ENCODE measurements around the gene CEBPZOS. TPM values are rescaled to one million over a fixed set of nuclear protein-coding genes. Genes with fewer than 3 reads are reported as not detected.

Gene CEBPZOS
- total and polyA plus RNA-seq, 4 donors = 9.1 to 22.9 (median 13.5) TPM

GRCh38 chr2:37228788-37229187 is 32.5 kb downstream of the CEBPZOS start:
- no peak for TF ChIP-seq ATF3 (IDR thresholded peaks at IDR 0.05)
- no peak for TF ChIP-seq HNF4A (conservative IDR thresholded peaks at IDR 0.05)
- no peak for TF ChIP-seq YY1 (IDR thresholded peaks at IDR 0.05)
- TF ChIP-seq GABPA (IDR thresholded peaks at IDR 0.05 in 1 of 2, conservative IDR thresholded peaks at IDR 0.05 in 1 of 2) = no peak
- no peak for TF ChIP-seq FOXA2 (IDR thresholded peaks at IDR 0.05)
- TF ChIP-seq, protein P1, sequence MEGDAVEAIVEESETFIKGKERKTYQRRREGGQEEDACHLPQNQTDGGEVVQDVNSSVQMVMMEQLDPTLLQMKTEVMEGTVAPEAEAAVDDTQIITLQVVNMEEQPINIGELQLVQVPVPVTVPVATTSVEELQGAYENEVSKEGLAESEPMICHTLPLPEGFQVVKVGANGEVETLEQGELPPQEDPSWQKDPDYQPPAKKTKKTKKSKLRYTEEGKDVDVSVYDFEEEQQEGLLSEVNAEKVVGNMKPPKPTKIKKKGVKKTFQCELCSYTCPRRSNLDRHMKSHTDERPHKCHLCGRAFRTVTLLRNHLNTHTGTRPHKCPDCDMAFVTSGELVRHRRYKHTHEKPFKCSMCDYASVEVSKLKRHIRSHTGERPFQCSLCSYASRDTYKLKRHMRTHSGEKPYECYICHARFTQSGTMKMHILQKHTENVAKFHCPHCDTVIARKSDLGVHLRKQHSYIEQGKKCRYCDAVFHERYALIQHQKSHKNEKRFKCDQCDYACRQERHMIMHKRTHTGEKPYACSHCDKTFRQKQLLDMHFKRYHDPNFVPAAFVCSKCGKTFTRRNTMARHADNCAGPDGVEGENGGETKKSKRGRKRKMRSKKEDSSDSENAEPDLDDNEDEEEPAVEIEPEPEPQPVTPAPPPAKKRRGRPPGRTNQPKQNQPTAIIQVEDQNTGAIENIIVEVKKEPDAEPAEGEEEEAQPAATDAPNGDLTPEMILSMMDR (IDR thresholded peaks at IDR 0.05; ENCODE audit: low read depth, low read length, missing input control) = no peak
- TF ChIP-seq, protein P2, sequence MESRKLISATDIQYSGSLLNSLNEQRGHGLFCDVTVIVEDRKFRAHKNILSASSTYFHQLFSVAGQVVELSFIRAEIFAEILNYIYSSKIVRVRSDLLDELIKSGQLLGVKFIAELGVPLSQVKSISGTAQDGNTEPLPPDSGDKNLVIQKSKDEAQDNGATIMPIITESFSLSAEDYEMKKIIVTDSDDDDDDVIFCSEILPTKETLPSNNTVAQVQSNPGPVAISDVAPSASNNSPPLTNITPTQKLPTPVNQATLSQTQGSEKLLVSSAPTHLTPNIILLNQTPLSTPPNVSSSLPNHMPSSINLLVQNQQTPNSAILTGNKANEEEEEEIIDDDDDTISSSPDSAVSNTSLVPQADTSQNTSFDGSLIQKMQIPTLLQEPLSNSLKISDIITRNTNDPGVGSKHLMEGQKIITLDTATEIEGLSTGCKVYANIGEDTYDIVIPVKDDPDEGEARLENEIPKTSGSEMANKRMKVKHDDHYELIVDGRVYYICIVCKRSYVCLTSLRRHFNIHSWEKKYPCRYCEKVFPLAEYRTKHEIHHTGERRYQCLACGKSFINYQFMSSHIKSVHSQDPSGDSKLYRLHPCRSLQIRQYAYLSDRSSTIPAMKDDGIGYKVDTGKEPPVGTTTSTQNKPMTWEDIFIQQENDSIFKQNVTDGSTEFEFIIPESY (IDR thresholded peaks at IDR 0.05) = no peak
- no peak for TF ChIP-seq RXRA (IDR thresholded peaks at IDR 0.05)
- TF ChIP-seq FOXA1 (IDR thresholded peaks at IDR 0.05) = no peak
- no peak for TF ChIP-seq HNF4G (IDR thresholded peaks at IDR 0.05)
- H3K9ac ChIP-seq (ENCODE audit: low read depth in 1 of 2, low read length in 2 of 2) = no peak overlapping the region
- no peak for DNase-seq (ENCODE audit: low spot score)
- H3K4me3 ChIP-seq (ENCODE audit: low read depth in 1 of 3, low read length in 3 of 3) = no peak overlapping the region
- no peaks in the 10 kb centered on the region for H3K9me3 ChIP-seq (ENCODE audit: control insufficient read depth in 4 of 4, low read length in 3 of 4)
- H3K27me3 ChIP-seq (ENCODE audit: control insufficient read depth in 4 of 4, insufficient read depth in 4 of 4, low read length in 3 of 4) = no peaks in the 10 kb centered on the region
- H3K4me1 ChIP-seq (ENCODE audit: control insufficient read depth in 4 of 4, insufficient read depth in 4 of 4, low read length in 3 of 4) = peaks cover 14 to 29% (median 20%) of the 10 kb centered on the region in 4 donors
- H3K36me3 ChIP-seq (ENCODE audit: control insufficient read depth in 4 of 4, insufficient read depth in 3 of 4, low read depth in 1 of 4, low read length in 3 of 4) = peaks cover 0 to 18% (median 14%) of the 10 kb centered on the region in 4 donors
- no peak overlapping the region for H3K27ac ChIP-seq (ENCODE audit: low read depth in 1 of 2, low read length in 2 of 2)
- 98% methylated on average over 3 of the region's 3 CpGs for WGBS

DNA sequence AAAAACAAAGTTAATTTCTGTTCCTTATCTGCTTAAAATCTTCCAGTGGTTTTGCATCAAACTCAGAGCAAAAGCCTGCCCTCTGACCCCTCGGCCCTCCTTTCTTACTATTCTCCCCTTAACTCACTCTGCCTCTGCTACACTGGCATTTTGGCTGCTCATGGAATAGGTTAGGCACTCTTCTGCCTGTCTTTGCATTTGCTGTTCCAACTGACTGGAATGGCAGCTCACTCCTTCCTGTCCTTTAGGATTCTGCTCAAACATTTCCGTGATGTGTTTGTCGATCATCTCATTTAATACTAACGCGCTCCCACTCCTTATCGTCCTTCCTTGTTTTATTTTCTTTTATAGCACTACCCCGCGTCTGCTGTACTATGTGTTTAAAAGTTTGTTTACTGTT is 34.3 kb downstream of the CEBPZOS start:
- no peak for DNase-seq (ENCODE audit: low spot score)
- Histone ChIP-seq H3K4me1 (ENCODE audit: control insufficient read depth in 4 of 4, insufficient read depth in 4 of 4, low read length in 3 of 4) (peaks cover 12 to 29% (median 20%) of the 10 kb centered on the region in 4 donors), H3K36me3 (ENCODE audit: control insufficient read depth in 4 of 4, insufficient read depth in 3 of 4, low read depth in 1 of 4, low read length in 3 of 4) (peaks cover 0 to 18% (median 13%) of the 10 kb centered on the region in 4 donors), H3K27me3 (ENCODE audit: control insufficient read depth in 4 of 4, insufficient read depth in 4 of 4, low read length in 3 of 4) (no peaks in the 10 kb centered on the region), H3K9me3 (ENCODE audit: control insufficient read depth in 4 of 4, low read length in 3 of 4) (no peaks in the 10 kb centered on the region), H3K27ac (ENCODE audit: low read depth in 1 of 2, low read length in 2 of 2) (peak overlapping the region; percentile 78 to 91), H3K4me3 (ENCODE audit: low read depth in 1 of 3, low read length in 3 of 3) (peak overlapping the region; percentile 75 to 97 (median 95)), H3K9ac (ENCODE audit: low read depth in 1 of 2, low read length in 2 of 2) (peak overlapping the region; percentile 91 to 92)
- TF ChIP-seq ATF3 (IDR thresholded peaks at IDR 0.05) (no peak), HNF4A (conservative IDR thresholded peaks at IDR 0.05) (no peak), TAF1 (conservative IDR thresholded peaks at IDR 0.05) (no peak), FOXA1 (IDR thresholded peaks at IDR 0.05) (no peak), HNF4G (IDR thresholded peaks at IDR 0.05) (no peak), RAD21 (IDR thresholded peaks at IDR 0.05) (no peak), EGR1 (IDR thresholded peaks at IDR 0.05; ENCODE audit: low read depth in 2 of 2) (no peak), SP1 (IDR thresholded peaks at IDR 0.05) (no peak), REST (IDR thresholded peaks at IDR 0.05) (no peak), RXRA (IDR thresholded peaks at IDR 0.05) (no peak), GABPA (IDR thresholded peaks at IDR 0.05 in 1 of 2, conservative IDR thresholded peaks at IDR 0.05 in 1 of 2) (no peak)
- TF ChIP-seq, protein P2 (IDR thresholded peaks at IDR 0.05) = no peak
- TF ChIP-seq, protein P1 (IDR thresholded peaks at IDR 0.05; ENCODE audit: low read depth, low read length, missing input control) = no peak
- under 1% methylated on average over 8 of the region's 8 CpGs for WGBS

All from liver (tissue), 9 donors.